HepG2 (cell line): ENCODE data around the gene ZNF771. TPM values are rescaled to one million over a fixed set of nuclear protein-coding genes. Genes with fewer than 3 reads are reported as not detected.

Experiments
- AHR ChIP-seq: IDR thresholded peaks from 2 replicates; pipeline ENCODE4 v1.6.1; 2018; ENCODE audit warnings: missing genetic modification reagents, missing compliant biosample characterization
- FOSL2 ChIP-seq: sonication (generic); formaldehyde crosslinking; IDR thresholded peaks from 2 replicates; pipeline ENCODE4 v1.4.0; 2020; ENCODE audit warnings: missing genetic modification reagents
- MIXL1 ChIP-seq: IDR thresholded peaks from 2 replicates; pipeline ENCODE4 v1.6.1; 2016
- POLR2A ChIP-seq, 2 experiments: IDR thresholded peaks; 2 replicates each; pipeline ENCODE4 v1.6.1; 2011; ENCODE audit warnings: low read depth in 2 of 2, low read length in 2 of 2, mild to moderate bottlenecking in 1 of 2, moderate library complexity in 1 of 2; ENCODE audit not compliant: insufficient read depth in 1 of 2
- RORA ChIP-seq: sonication (generic); formaldehyde crosslinking; IDR thresholded peaks from 2 replicates; pipeline ENCODE4 v1.5.0; 2020; ENCODE audit warnings: mild to moderate bottlenecking, missing genetic modification reagents, moderate library complexity
- TGIF2 ChIP-seq: IDR thresholded peaks from 2 replicates; pipeline ENCODE4 v1.6.1; 2016; ENCODE audit warnings: control low read depth, missing compliant biosample characterization
- ZBTB20 ChIP-seq: sonication (generic); formaldehyde crosslinking; IDR thresholded peaks from 2 replicates; pipeline ENCODE4 v1.8.1; 2023; ENCODE audit warnings: missing genetic modification reagents, low read depth, mild to moderate bottlenecking, borderline replicate concordance
- ZNF235 ChIP-seq: sonication (generic); formaldehyde crosslinking; IDR thresholded peaks from 2 replicates; pipeline ENCODE4 v1.8.1; 2023; ENCODE audit warnings: mild to moderate bottlenecking, missing genetic modification reagents, borderline replicate concordance
- ZNF317 ChIP-seq: sonication (generic); formaldehyde crosslinking; IDR thresholded peaks from 2 replicates; pipeline ENCODE4 v1.5.0; 2020; ENCODE audit warnings: mild to moderate bottlenecking, missing genetic modification reagents
- ZNF776 ChIP-seq: sonication (generic); formaldehyde crosslinking; IDR thresholded peaks from 2 replicates; pipeline ENCODE4 v1.4.0; 2020; ENCODE audit warnings: mild to moderate bottlenecking, missing genetic modification reagents
- ZNF790 ChIP-seq: sonication (generic); formaldehyde crosslinking; IDR thresholded peaks from 2 replicates; pipeline ENCODE4 v1.8.0; 2022; ENCODE audit warnings: missing genetic modification reagents, mild to moderate bottlenecking, borderline replicate concordance
- polyA plus RNA-seq, 8 experiments: library from polyadenylated mRNA; depleted of rRNA in 3 of 8; stranded (reverse) in 7 of 8; unstranded in 1 of 8; fragments of >200 nt; fragmentation: Illumina TruSeq in 4 of 8; extraction: Trizol in 4 of 8; gene quantifications; 2 replicates each; pipeline versions ENCODE4 v1.2.1 to v1.2.3, GENCODE V29; 2011 to 2016; ENCODE audit warnings: low read depth in 4 of 8, missing spikeins in 1 of 8, mixed read lengths in 1 of 8; ENCODE audit not compliant: insufficient read depth in 1 of 8
- total RNA-seq, 5 experiments: library from RNA; depleted of rRNA; stranded (reverse); fragments of >200 nt; fragmentation: Illumina TruSeq; extraction: Trizol; gene quantifications; 2 replicates each; pipeline ENCODE4 v1.2.3, GENCODE V29; 2016; ENCODE audit warnings: low read depth in 1 of 5
- TF ChIP-seq, protein P1 (sequence below): sonication (generic); formaldehyde crosslinking; conservative IDR thresholded peaks from 2 replicates; pipeline ENCODE4 v1.4.0; 2020; ENCODE audit warnings: missing genetic modification reagents
- TF ChIP-seq, protein P2 (sequence below): sonication (generic); IDR thresholded peaks from 2 replicates; pipeline ENCODE4 v1.6.1; 2016; ENCODE audit warnings: low read depth, borderline replicate concordance
- TF ChIP-seq, protein P3 (sequence below): sonication (generic); formaldehyde crosslinking; IDR thresholded peaks from 2 replicates; pipeline ENCODE4 v1.5.1; 2020; ENCODE audit warnings: missing genetic modification reagents, mild to moderate bottlenecking, borderline replicate concordance
- TF ChIP-seq, protein P4 (sequence below): IDR thresholded peaks from 2 replicates; pipeline ENCODE4 v1.6.1; 2016; ENCODE audit warnings: missing biosample characterization, missing genetic modification reagents, low read depth
- TF ChIP-seq, protein P5 (sequence below): sonication (generic); formaldehyde crosslinking; IDR thresholded peaks from 2 replicates; pipeline ENCODE4 v1.4.0; 2020; ENCODE audit warnings: low read depth, missing genetic modification reagents
- TF ChIP-seq, protein P6 (sequence below): sonication (generic); formaldehyde crosslinking; IDR thresholded peaks from 2 replicates; pipeline ENCODE4 v1.5.1; 2020; ENCODE audit warnings: missing genetic modification reagents, mild to moderate bottlenecking, borderline replicate concordance

Gene ZNF771
- total and polyA plus RNA-seq, 2 of the 13 experiments (the other 11 are each of a cell fraction or from before 2014, with no cell fraction given), result 5.0 to 11.8 TPM

DNA sequence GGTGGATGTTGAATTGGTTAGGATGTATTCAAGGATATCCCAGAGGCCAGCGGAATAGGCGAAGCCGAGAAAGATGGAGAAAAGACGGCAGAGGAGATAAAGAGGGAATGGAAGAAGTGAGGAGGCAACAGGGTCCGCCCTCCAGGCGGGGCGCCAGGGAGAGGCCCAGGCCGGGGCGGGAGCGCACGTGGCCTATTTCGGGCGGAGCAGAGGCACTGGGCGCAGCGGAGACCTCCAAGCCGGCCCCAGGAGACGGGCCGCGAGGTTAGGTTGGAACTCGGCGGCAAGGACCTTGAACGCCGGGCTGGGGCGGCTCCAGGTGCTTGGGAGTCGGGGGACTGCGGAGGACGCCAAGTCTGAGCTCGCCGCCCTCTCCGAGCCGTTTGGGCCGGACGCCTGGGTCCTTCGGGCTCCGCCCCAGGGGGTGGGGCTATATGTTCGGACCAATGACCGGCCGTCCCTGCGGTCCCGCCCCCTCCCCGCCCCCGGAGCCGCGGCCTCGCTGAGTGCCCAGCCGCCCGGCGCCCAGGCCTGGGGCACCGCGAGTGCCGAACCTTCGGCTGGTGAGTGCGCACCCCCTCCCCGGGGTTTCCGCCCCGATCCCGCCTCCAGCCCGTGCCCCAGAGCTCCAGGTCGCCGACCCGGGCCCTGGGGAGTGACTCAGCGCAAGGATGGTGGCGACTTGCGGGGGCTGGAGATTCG is at the start of gene ZNF771 (continued):
- TF ChIP-seq ZNF790 (CRISPR knock-in tag), result peak; percentile 75; the same call in 1 of the 2 replicates
- no peak for TF ChIP-seq MIXL1 (CRISPR knock-in tag)
- no peak for TF ChIP-seq RORA (CRISPR knock-in tag)
- TF ChIP-seq, protein P1, sequence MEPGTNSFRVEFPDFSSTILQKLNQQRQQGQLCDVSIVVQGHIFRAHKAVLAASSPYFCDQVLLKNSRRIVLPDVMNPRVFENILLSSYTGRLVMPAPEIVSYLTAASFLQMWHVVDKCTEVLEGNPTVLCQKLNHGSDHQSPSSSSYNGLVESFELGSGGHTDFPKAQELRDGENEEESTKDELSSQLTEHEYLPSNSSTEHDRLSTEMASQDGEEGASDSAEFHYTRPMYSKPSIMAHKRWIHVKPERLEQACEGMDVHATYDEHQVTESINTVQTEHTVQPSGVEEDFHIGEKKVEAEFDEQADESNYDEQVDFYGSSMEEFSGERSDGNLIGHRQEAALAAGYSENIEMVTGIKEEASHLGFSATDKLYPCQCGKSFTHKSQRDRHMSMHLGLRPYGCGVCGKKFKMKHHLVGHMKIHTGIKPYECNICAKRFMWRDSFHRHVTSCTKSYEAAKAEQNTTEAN (CRISPR knock-in tag), result peak; percentile 42; the same call in 1 of the 2 replicates
- TF ChIP-seq ZBTB20 (CRISPR knock-in tag), result peak; percentile 89; the same call in 1 of the 2 replicates
- TF ChIP-seq, protein P2, sequence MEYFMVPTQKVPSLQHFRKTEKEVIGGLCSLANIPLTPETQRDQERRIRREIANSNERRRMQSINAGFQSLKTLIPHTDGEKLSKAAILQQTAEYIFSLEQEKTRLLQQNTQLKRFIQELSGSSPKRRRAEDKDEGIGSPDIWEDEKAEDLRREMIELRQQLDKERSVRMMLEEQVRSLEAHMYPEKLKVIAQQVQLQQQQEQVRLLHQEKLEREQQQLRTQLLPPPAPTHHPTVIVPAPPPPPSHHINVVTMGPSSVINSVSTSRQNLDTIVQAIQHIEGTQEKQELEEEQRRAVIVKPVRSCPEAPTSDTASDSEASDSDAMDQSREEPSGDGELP, result peak; percentile 71; the same call in 1 of the 2 replicates
- TF ChIP-seq FOSL2 (CRISPR knock-in tag), result peak; percentile 75
- TF ChIP-seq, protein P3, sequence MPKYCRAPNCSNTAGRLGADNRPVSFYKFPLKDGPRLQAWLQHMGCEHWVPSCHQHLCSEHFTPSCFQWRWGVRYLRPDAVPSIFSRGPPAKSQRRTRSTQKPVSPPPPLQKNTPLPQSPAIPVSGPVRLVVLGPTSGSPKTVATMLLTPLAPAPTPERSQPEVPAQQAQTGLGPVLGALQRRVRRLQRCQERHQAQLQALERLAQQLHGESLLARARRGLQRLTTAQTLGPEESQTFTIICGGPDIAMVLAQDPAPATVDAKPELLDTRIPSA (CRISPR knock-in tag), result 0 out of 2 replicates have a peak, but pooled peaks have one; percentile 79
- peak; percentile 82 for TF ChIP-seq ZNF317 (CRISPR knock-in tag)
- TF ChIP-seq, protein P4, sequence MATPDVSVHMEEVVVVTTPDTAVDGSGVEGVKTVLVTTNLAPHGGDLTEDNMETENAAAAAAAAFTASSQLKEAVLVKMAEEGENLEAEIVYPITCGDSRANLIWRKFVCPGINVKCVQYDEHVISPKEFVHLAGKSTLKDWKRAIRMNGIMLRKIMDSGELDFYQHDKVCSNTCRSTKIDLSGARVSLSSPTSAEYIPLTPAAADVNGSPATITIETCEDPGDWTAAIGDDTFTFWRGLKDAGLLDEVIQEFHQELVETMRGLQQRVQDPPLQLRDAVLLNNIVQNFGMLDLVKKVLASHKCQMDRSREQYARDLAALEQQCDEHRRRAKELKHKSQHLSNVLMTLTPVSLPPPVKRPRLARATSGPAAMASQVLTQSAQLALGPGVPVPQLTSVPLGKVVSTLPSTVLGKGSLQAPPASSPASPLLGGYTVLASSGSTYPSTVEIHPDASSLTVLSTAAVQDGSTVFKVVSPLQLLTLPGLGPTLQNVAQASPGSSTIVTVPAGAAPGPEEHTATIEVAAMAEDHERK, result no peak
- TF ChIP-seq, protein P5, sequence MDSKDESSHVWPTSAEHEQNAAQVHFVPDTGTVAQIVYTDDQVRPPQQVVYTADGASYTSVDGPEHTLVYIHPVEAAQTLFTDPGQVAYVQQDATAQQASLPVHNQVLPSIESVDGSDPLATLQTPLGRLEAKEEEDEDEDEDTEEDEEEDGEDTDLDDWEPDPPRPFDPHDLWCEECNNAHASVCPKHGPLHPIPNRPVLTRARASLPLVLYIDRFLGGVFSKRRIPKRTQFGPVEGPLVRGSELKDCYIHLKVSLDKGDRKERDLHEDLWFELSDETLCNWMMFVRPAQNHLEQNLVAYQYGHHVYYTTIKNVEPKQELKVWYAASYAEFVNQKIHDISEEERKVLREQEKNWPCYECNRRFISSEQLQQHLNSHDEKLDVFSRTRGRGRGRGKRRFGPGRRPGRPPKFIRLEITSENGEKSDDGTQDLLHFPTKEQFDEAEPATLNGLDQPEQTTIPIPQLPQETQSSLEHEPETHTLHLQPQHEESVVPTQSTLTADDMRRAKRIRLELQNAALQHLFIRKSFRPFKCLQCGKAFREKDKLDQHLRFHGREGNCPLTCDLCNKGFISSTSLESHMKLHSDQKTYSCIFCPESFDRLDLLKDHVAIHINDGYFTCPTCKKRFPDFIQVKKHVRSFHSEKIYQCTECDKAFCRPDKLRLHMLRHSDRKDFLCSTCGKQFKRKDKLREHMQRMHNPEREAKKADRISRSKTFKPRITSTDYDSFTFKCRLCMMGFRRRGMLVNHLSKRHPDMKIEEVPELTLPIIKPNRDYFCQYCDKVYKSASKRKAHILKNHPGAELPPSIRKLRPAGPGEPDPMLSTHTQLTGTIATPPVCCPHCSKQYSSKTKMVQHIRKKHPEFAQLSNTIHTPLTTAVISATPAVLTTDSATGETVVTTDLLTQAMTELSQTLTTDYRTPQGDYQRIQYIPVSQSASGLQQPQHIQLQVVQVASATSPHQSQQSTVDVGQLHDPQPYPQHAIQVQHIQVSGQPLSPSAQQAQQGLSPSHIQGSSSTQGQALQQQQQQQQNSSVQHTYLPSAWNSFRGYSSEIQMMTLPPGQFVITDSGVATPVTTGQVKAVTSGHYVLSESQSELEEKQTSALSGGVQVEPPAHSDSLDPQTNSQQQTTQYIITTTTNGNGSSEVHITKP (CRISPR knock-in tag), result no peak
- peak; percentile 91 to 92 for TF ChIP-seq POLR2A (IDR thresholded peaks at IDR 0.05; ENCODE audit: insufficient read depth in 1 of 2, low read depth in 2 of 2, low read length in 2 of 2)
- TF ChIP-seq, protein P6, sequence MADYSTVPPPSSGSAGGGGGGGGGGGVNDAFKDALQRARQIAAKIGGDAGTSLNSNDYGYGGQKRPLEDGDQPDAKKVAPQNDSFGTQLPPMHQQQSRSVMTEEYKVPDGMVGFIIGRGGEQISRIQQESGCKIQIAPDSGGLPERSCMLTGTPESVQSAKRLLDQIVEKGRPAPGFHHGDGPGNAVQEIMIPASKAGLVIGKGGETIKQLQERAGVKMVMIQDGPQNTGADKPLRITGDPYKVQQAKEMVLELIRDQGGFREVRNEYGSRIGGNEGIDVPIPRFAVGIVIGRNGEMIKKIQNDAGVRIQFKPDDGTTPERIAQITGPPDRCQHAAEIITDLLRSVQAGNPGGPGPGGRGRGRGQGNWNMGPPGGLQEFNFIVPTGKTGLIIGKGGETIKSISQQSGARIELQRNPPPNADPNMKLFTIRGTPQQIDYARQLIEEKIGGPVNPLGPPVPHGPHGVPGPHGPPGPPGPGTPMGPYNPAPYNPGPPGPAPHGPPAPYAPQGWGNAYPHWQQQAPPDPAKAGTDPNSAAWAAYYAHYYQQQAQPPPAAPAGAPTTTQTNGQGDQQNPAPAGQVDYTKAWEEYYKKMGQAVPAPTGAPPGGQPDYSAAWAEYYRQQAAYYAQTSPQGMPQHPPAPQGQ (CRISPR knock-in tag), result no peak
- TF ChIP-seq AHR (CRISPR knock-in tag), result peak; percentile 79; the same call in 1 of the 2 replicates
- peak; percentile 17; the same call in 1 of the 2 replicates for TF ChIP-seq TGIF2 (CRISPR knock-in tag)
- 0 out of 2 replicates have a peak, but pooled peaks have one; percentile 19 for TF ChIP-seq ZNF235 (CRISPR knock-in tag)
- TF ChIP-seq ZNF776, result peak; percentile 87; the same call in 1 of the 2 replicates
